ENCODE results near the gene AHNAK. TPM values are rescaled to one million over a fixed set of nuclear protein-coding genes. Genes with fewer than 3 reads are reported as not detected.

AHNAK gene
- total RNA-seq, 1 donor from 2014 or later, result 246 TPM

- H3K27me3 Mint-ChIP-seq, result no peaks in the 10 kb centered on the region
- peak overlapping the region; percentile 81 for H3K4me3 Mint-ChIP-seq
- no peaks in the 10 kb centered on the region for H3K9me3 Mint-ChIP-seq
- ChIA-PET CTCF (interaction anchor here (0.5 to 11.6 kb wide), 5 partner anchors 8 to 131 kb away, joined by 3 to 159 read pairs (median 3); no protein-coding TSS in a partner anchor), POLR2A (interaction anchor here (0.6 to 7.5 kb wide), 12 partner anchors 8 to 732 kb away, joined by 3 to 73 read pairs (median 5); partner anchors contain the start of genes EEF1G, GANAB and TUT1)
- H3K27ac Mint-ChIP-seq, result peak overlapping the region; percentile 65
- ATAC-seq (ENCODE audit: low read depth) (no peak), DNase-seq (no peak)
- H3K4me1 Mint-ChIP-seq, result peaks cover 64% of the 10 kb centered on the region
- no peak for TF ChIP-seq CTCF (IDR thresholded peaks at IDR 0.05)
- peaks cover 10% of the 10 kb centered on the region for H3K36me3 Mint-ChIP-seq (ENCODE audit: low read depth)
- intact Hi-C loops (cut with micrococcal nuclease), result loop anchor here (1.0 kb wide), 1 partner anchor 8 kb away; no protein-coding TSS in a partner anchor
These were observed 471 bp upstream of the AHNAK start for GRCh38 chr11:62546929-62547625.

GRCh38 chr11:62545437-62546243 lies 966 bp downstream of the AHNAK start:
- Mint-ChIP-seq H3K9me3 (no peaks in the 10 kb centered on the region), H3K27me3 (no peaks in the 10 kb centered on the region), H3K4me3 (peak overlapping the region; percentile 95), H3K4me1 (peaks cover 64% of the 10 kb centered on the region), H3K36me3 (ENCODE audit: low read depth) (peaks cover 8% of the 10 kb centered on the region), H3K27ac (peak overlapping the region; percentile 97)
- CTCF ChIA-PET, result interaction anchor here (0.6 to 11.6 kb wide), 4 partner anchors 11 to 122 kb away, joined by 3 to 192 read pairs (median 83); partner anchors contain the start of gene TUT1
- ATAC-seq (ENCODE audit: low read depth) (peak; percentile 15), DNase-seq (peak; percentile 58)
- intact Hi-C loops (cut with micrococcal nuclease), result loop anchor here (1.0 kb wide), 1 partner anchor 10 kb away; no protein-coding TSS in a partner anchor
- no peak for TF ChIP-seq CTCF (IDR thresholded peaks at IDR 0.05)
- POLR2A ChIA-PET, result interaction anchor here (0.7 to 10.1 kb wide), 11 partner anchors 7 to 311 kb away, joined by 3 to 183 read pairs (median 18); partner anchors contain the start of genes EEF1G, HNRNPUL2 and TUT1

GRCh38 chr11:62544581-62545436 lies 1.8 kb downstream of the AHNAK start:
- Mint-ChIP-seq H3K36me3 (ENCODE audit: low read depth) (peaks cover 8% of the 10 kb centered on the region), H3K4me1 (peaks cover 64% of the 10 kb centered on the region), H3K27me3 (no peaks in the 10 kb centered on the region), H3K4me3 (peak overlapping the region; percentile 95), H3K27ac (peak overlapping the region; percentile 97), H3K9me3 (no peaks in the 10 kb centered on the region)
- CTCF ChIA-PET, result interaction anchor here (0.6 to 11.6 kb wide), 4 partner anchors 11 to 122 kb away, joined by 3 to 192 read pairs (median 83); partner anchors contain the start of gene TUT1
- DNase-seq (peak; percentile 53), ATAC-seq (ENCODE audit: low read depth) (no peak)
- TF ChIP-seq CTCF (IDR thresholded peaks at IDR 0.05), result no peak
- POLR2A ChIA-PET, result interaction anchor here (0.6 to 10.1 kb wide), 17 partner anchors 8 to 305 kb away, joined by 3 to 183 read pairs (median 13); partner anchors contain the start of genes B3GAT3, C11orf98, CSKMT and EEF1G
- intact Hi-C loops (cut with micrococcal nuclease), result loop anchor here (5.0 kb wide), 1 partner anchor 38 kb away; no protein-coding TSS in a partner anchor

GRCh38 chr11:62543680-62544444 lies 2.7 kb downstream of the AHNAK start:
- intact Hi-C loops (cut with micrococcal nuclease), result loop anchor here (5.0 kb wide), 1 partner anchor 37 kb away; no protein-coding TSS in a partner anchor
- POLR2A ChIA-PET, result interaction anchor here (0.7 to 10.1 kb wide), 17 partner anchors 9 to 297 kb away, joined by 3 to 183 read pairs (median 8); partner anchors contain the start of genes B3GAT3, C11orf98, CSKMT and EEF1G
- CTCF ChIA-PET, result interaction anchor here (1.0 to 11.6 kb wide), 12 partner anchors 12 to 153 kb away, joined by 3 to 192 read pairs (median 8); partner anchors contain the start of genes MTA2, SCGB1A1 and TUT1
- TF ChIP-seq CTCF (IDR thresholded peaks at IDR 0.05), result no peak
- Mint-ChIP-seq H3K36me3 (ENCODE audit: low read depth) (peaks cover 8% of the 10 kb centered on the region), H3K27ac (peak overlapping the region; percentile 97), H3K4me1 (peaks cover 70% of the 10 kb centered on the region), H3K9me3 (no peaks in the 10 kb centered on the region), H3K27me3 (no peaks in the 10 kb centered on the region), H3K4me3 (peak overlapping the region; percentile 95)
- no peak for ATAC-seq (ENCODE audit: low read depth)
- DNase-seq, result no peak
